Retinal pigment epithelial cell (primary cell): Measurements from ENCODE around the gene ATP11C.
"Not testable (repeated sequence)": the region's sequence is repeated elsewhere in the genome, so short reads cannot be mapped to it uniquely, and the experiment has no call there.

Source experiments
- DNase-seq: peaks from one replicate; pipeline ENCODE4 v3.0.0-alpha.2; 2010; ENCODE audit warnings: low read depth
- H3K4me3 ChIP-seq: 2 replicates; pipeline ENCODE4 v1.5.1; 2011; ENCODE audit warnings: mild to moderate bottlenecking, low read length, control low read depth, moderate library complexity
- CTCF ChIP-seq: conservative IDR thresholded peaks from 2 replicates; pipeline ENCODE4 v1.5.1; 2011; ENCODE audit warnings: low read depth, low read length, control low read depth, inconsistent platforms

ATP11C gene

GRCh38 chrX:139842326-139843185 is 90.3 kb downstream of the ATP11C start:
- DNase-seq, result no peak
- H3K4me3 ChIP-seq, result no peak overlapping the region
- no peak for TF ChIP-seq CTCF

GRCh38 chrX:139836335-139836734 is 96.5 kb downstream of the ATP11C start:
- not testable (repeated sequence) for DNase-seq, H3K4me3 ChIP-seq

GRCh38 chrX:139834879-139835278 is 98.0 kb downstream of the ATP11C start:
- TF ChIP-seq CTCF, result no peak
- DNase-seq, result no peak
- H3K4me3 ChIP-seq, result no peak overlapping the region

- no peak for DNase-seq
- TF ChIP-seq CTCF, result no peak
- no peak overlapping the region for H3K4me3 ChIP-seq
Observed at GRCh38 chrX:139832718-139833309, 100.0 kb downstream of the ATP11C start.

- TF ChIP-seq CTCF, result no peak
- peak; percentile 38 for DNase-seq
- H3K4me3 ChIP-seq, result no peak overlapping the region
Observed at GRCh38 chrX:139831675-139832456, 101.0 kb downstream of the ATP11C start.

GRCh38 chrX:139831017-139831416 is 101.8 kb downstream of the ATP11C start:
- no peak for TF ChIP-seq CTCF
- H3K4me3 ChIP-seq, result no peak overlapping the region
- no peak for DNase-seq

GRCh38 chrX:139828830-139829229 is 104.0 kb downstream of the ATP11C start:
- H3K4me3 ChIP-seq, result no peak overlapping the region
- TF ChIP-seq CTCF, result no peak
- no peak for DNase-seq
